ENCODE measurements around the gene YIF1A. TPM values are rescaled to one million over a fixed set of nuclear protein-coding genes. Genes with fewer than 3 reads are reported as not detected.
"Not testable (repeated sequence)": the region's sequence is repeated elsewhere in the genome, so short reads cannot be mapped to it uniquely, and the experiment has no call there.

YIF1A gene
- total RNA-seq, 2 donors from 2014 or later: 45.9 to 55.4 TPM

DNA sequence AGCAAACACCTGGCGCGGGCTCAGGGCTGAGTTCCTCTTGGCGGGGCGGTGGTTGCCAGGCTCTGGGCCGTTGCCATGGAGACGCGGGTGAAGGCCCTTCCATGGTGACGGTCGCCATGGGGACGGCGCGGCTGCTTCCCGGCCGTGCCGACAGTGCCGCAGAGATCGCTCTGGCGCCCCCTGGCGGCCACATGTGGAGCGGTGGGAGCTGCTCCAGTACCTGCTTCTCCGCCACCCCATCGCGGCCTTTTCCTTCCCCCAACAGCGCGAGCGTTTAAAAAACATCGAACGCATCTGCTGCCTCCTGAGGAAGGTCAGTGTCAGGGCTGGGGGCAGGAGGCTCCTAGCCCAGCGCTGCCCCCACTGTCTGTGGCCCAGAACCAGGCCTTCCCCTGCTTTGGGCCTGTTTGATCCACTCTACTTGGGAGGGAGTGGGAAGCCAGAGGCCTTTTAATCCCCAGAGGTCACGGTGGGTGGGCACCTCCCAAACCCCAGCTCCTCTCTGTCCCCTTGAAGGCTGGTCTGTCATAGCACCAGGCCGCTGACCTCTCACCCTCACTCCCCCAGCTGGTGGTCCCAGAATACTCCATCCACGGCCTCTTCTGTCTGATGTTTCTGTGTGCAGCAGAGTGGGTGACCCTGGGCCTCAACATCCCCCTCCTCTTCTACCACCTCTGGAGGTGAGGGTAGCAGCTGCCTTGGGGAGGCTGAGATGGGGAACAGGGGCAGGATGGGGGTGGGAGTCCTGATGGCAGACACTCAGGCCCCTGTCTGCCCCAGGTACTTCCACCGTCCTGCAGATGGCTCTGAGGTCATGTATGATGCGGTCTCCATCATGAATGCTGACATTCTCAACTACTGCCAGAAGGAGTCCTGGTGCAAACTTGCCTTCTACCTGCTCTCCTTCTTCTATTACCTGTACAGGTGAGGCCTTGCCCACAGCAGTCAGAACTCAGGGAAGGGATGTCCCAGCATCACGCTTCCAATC, 6.2 kb downstream of the YIF1A start:
- no peaks in the 10 kb centered on the region for H3K9me3 Mint-ChIP-seq
- DNase-seq (ENCODE audit: low spot score in 2 of 2) (peak; percentile 97 to 100), ATAC-seq (peak; percentile 86 to 89)
- no peaks in the 10 kb centered on the region for H3K36me3 Mint-ChIP-seq
- H3K27ac Mint-ChIP-seq: peak overlapping the region; percentile 72 to 85

GRCh38 chr11:66281776-66282467, 7.0 kb downstream of the YIF1A start:
- H3K36me3 Mint-ChIP-seq: no peaks in the 10 kb centered on the region
- ATAC-seq: no peak

GRCh38 chr11:66281001-66281400, 7.9 kb downstream of the YIF1A start:
- H3K9me3 Mint-ChIP-seq: no peaks in the 10 kb centered on the region
- DNase-seq (ENCODE audit: low spot score in 2 of 2) (no peak), ATAC-seq (no peak)
- peak overlapping the region in 1 of 2 donors; percentile 5 for H3K27ac Mint-ChIP-seq
- no peaks in the 10 kb centered on the region for H3K36me3 Mint-ChIP-seq

More at GRCh38 chr11:66281776-66282467, 7.0 kb downstream of the YIF1A start:
- Mint-ChIP-seq H3K27ac (peak overlapping the region in 1 of 2 donors; percentile 85), H3K9me3 (no peaks in the 10 kb centered on the region)
- DNase-seq (ENCODE audit: low spot score in 2 of 2): no peak

DNA sequence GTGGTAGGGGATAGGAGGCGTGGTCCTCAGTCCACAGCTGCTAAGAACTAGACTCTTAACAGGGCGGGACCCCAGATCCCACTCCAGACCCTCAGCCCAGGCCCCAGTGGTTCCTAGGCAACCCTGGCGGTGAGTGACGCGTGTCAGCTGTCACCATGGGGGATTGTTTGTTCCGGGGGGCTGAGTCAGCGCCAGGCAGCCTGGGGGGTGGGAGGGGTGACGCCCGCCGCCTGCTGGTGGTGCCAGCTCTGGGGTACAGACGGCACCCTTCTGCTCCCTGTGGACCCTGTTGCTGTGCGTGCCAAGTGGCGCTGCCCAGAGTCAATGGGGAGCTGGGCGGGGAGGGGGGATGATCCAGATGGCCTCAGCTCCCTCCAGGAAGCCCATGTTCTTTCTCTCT, 8.5 kb downstream of the YIF1A start:
- no peak overlapping the region for H3K27ac Mint-ChIP-seq
- no peaks in the 10 kb centered on the region for H3K9me3 Mint-ChIP-seq
- ATAC-seq (no peak), DNase-seq (ENCODE audit: low spot score in 2 of 2) (no peak)
- no peaks in the 10 kb centered on the region for H3K36me3 Mint-ChIP-seq

DNA sequence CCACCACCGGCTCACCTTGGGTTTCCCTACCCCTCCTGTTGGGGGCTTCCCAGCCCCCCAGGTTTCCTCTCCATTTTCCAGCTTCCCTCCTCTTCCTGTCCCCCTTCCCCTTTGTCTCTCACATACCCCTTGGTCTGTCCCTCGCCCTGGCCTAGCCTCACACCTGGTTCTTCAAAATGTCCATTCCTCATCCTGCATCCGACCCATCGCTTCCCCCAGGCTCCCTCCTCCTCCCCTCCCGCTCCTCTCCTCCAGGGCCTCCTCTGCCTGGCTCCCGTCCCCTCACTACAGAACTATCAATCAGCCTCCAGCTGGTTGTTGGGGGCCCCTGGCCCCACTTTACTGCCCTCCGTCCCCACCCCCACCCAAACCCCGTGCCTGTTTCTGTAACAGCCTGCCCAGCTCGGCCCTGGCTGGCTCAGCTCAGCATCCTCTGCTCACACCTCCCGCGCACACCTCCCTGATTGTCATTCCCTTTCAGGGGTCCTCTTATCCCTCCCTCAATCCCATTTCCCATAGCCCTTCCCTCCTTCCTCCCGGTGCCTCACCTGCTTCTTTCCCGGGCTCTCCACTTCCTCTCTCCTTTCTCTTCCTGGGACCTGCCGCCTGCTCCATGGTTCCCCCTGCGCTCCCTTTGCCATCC, 9.7 kb downstream of the YIF1A start:
- ATAC-seq: no peak
- H3K36me3 Mint-ChIP-seq: peaks cover 0 to 2% of the 10 kb centered on the region in 2 donors
- DNase-seq (ENCODE audit: low spot score in 2 of 2): no peak
- no peaks in the 10 kb centered on the region for H3K9me3 Mint-ChIP-seq
- H3K27ac Mint-ChIP-seq: peak overlapping the region; percentile 54 to 95

GRCh38 chr11:66278363-66279091, 10.4 kb downstream of the YIF1A start:
- ATAC-seq (no peak), DNase-seq (ENCODE audit: low spot score in 2 of 2) (peak in 1 of 2 donors; percentile 51)
- peaks cover 0 to 5% of the 10 kb centered on the region in 2 donors for H3K36me3 Mint-ChIP-seq
- H3K27ac Mint-ChIP-seq: no peak overlapping the region
- no peaks in the 10 kb centered on the region for H3K9me3 Mint-ChIP-seq

- ATAC-seq (peak; percentile 28 to 34), DNase-seq (ENCODE audit: low spot score in 2 of 2) (peak; percentile 61 to 65)
- Mint-ChIP-seq H3K36me3 (peaks cover 0 to 8% of the 10 kb centered on the region in 2 donors), H3K9me3 (no peaks in the 10 kb centered on the region), H3K27ac (no peak within 1 kb of the TSS)
These were observed 11.2 kb downstream of the YIF1A start, which contains the start of gene CNIH2 for GRCh38 chr11:66277471-66278362. Gene CNIH2 (plus strand): TSS chr11:66278175. CDS start chr11:66278457, 282 bp downstream.

GRCh38 chr11:66277064-66277463, 11.9 kb downstream of the YIF1A start:
- ATAC-seq, H3K27ac Mint-ChIP-seq, H3K9me3 Mint-ChIP-seq: not testable (repeated sequence)
- H3K36me3 Mint-ChIP-seq: peaks cover 0 to 12% of the 10 kb centered on the region in 2 donors
- DNase-seq (ENCODE audit: low spot score in 2 of 2): peak in 1 of 2 donors; percentile 52

GRCh38 chr11:66276619-66277018, 12.3 kb downstream of the YIF1A start:
- not testable (repeated sequence) for ATAC-seq; H3K27ac Mint-ChIP-seq; DNase-seq (ENCODE audit: low spot score in 2 of 2); H3K9me3 Mint-ChIP-seq
- peaks cover 0 to 12% of the 10 kb centered on the region in 2 donors for H3K36me3 Mint-ChIP-seq

- ATAC-seq: no peak
- Mint-ChIP-seq H3K27ac (no peak overlapping the region), H3K36me3 (peaks cover 0 to 12% of the 10 kb centered on the region in 2 donors), H3K9me3 (no peaks in the 10 kb centered on the region)
- no peak for DNase-seq (ENCODE audit: low spot score in 2 of 2)
These were observed 12.8 kb downstream of the YIF1A start for GRCh38 chr11:66275984-66276612.

DNA sequence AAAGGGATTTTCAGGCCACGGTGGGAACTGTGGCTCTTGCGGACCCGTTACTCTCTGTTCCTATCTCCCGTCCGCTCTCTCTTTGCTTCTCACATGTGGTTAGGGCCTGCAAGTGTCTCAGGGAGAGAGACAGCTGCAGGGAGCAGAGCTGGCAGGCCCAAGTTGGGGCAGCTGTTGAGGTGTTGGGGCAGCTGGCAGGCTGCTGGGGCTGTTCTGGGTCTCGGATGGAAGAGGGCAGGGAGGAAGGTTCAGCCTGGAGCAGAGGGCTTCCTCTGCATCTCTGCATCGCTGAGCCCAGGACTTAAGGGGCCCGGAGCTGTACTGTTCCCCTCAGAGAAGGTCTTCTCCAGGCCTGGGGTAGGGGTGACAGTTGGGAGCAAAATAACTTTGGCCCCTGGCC, 13.5 kb downstream of the YIF1A start:
- DNase-seq (ENCODE audit: low spot score in 2 of 2) (no peak), ATAC-seq (no peak)
- Mint-ChIP-seq H3K9me3 (no peaks in the 10 kb centered on the region), H3K27ac (no peak overlapping the region), H3K36me3 (peaks cover 0 to 12% of the 10 kb centered on the region in 2 donors)

GRCh38 chr11:66274219-66274618, 14.7 kb downstream of the YIF1A start:
- Mint-ChIP-seq H3K27ac (no peak overlapping the region), H3K36me3 (peaks cover 7 to 16% of the 10 kb centered on the region in 2 donors), H3K9me3 (no peaks in the 10 kb centered on the region)
- DNase-seq (ENCODE audit: low spot score in 2 of 2) (no peak), ATAC-seq (no peak)

DNA sequence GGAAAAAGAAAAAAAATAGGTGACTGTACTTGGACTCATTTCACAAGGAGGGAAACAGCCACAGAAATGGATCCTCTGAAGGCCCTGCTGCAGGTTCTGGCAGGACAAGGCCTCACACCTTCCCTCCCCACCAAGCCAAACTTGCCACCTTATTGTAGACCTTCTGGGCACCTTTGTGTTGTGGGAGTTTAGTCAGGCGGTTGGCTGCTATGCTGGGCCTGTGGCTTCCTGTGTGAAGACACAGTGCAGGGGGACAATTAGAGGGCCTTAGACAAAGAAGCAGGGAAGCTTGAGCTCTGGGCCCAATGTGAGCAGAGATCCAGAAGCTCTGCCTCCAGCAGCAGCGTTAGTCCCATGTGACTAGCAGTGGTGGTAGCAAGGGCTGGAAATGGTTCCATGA, 16.3 kb downstream of the YIF1A start:
- Mint-ChIP-seq H3K36me3 (peaks cover 16 to 20% of the 10 kb centered on the region in 2 donors), H3K27ac (peak overlapping the region in 1 of 2 donors; percentile 92)

DNA sequence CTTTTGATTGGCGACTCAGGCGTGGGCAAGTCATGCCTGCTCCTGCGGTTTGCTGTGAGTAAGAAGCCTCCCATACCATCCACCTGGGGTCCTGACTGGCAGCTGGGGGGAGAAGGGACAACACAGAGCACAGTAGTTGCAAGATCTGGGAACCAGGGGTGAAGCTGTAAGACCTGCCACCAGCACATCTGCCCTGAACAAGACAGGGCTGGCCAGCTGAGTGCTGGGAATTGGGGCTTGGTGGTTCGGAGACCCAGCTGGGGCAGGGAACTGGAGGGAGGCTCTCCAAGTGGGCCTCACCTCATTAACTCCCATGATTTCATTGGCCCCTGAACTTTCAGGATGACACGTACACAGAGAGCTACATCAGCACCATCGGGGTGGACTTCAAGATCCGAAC, 17.1 kb downstream of the YIF1A start:
- no peak overlapping the region for H3K27ac Mint-ChIP-seq
- ATAC-seq (no peak), DNase-seq (ENCODE audit: low spot score in 2 of 2) (peak in 1 of 2 donors; percentile 56)
- peaks cover 16 to 20% of the 10 kb centered on the region in 2 donors for H3K36me3 Mint-ChIP-seq
- no peaks in the 10 kb centered on the region for H3K9me3 Mint-ChIP-seq

More for the DNA sequence above, 16.3 kb downstream of the YIF1A start:
- H3K9me3 Mint-ChIP-seq: no peaks in the 10 kb centered on the region
- ATAC-seq: no peak
- no peak for DNase-seq (ENCODE audit: low spot score in 2 of 2)
